ENCODE data around the gene WDR36.

GRCh38 chr5:111153483-111153882 is 61.3 kb downstream of the WDR36 start:
- TF ChIP-seq POLR2AphosphoS5 (IDR thresholded peaks at IDR 0.05) (no peak), EP300 (IDR thresholded peaks at IDR 0.05) (no peak)

All from gastroesophageal sphincter (tissue), 2 donors.